Stimulated activated CD4-positive, alpha-beta T cell treated with anti-CD3 and anti-CD28 coated beads, Interleukin-4, amount 100 ng/mL, for 1 hour (primary cell): ENCODE measurements around the gene EFNA5.

ENCODE experiments used
- DNase-seq: peaks from one replicate; pipeline ENCODE4 v3.0.0-alpha.2; 2020

Gene EFNA5

DNA sequence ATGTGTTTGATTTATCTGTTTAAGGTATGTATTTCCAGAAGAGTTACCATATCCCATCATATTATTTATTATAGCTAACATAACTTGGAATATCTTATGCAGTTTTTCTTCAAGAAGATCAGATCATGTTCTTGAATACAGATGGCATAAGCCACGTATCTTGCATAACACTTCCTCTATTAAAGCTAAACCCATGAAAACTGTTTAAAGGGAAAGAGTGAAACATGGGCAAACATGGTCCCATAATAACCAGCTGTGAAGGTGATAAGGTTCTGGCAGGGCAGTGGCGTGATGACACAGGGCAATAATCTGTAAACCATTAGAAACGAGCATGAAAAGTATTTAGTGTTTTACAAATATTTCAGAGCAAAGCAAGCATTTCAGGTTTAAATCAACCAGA is 34.2 kb downstream of the EFNA5 start:
- DNase-seq, result no peak

DNA sequence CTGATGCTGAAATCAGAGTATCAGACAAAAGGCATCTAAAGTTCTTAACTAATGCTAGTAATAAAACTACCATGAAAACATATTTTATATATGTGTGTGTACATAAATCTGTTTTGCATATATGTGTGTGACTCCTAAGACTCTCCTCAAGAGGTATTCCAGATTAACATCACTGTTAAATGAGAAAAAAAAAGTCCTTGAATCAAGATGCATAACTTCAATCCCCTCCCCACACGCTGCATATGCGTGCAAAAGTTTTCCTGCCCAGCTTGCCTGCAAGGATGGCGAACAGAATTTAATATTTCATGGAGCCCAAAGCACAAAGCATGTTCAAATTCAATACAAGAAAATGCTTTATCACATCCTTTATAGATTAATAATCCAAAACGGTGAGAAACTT is 34.7 kb downstream of the EFNA5 start:
- DNase-seq, result no peak

DNA sequence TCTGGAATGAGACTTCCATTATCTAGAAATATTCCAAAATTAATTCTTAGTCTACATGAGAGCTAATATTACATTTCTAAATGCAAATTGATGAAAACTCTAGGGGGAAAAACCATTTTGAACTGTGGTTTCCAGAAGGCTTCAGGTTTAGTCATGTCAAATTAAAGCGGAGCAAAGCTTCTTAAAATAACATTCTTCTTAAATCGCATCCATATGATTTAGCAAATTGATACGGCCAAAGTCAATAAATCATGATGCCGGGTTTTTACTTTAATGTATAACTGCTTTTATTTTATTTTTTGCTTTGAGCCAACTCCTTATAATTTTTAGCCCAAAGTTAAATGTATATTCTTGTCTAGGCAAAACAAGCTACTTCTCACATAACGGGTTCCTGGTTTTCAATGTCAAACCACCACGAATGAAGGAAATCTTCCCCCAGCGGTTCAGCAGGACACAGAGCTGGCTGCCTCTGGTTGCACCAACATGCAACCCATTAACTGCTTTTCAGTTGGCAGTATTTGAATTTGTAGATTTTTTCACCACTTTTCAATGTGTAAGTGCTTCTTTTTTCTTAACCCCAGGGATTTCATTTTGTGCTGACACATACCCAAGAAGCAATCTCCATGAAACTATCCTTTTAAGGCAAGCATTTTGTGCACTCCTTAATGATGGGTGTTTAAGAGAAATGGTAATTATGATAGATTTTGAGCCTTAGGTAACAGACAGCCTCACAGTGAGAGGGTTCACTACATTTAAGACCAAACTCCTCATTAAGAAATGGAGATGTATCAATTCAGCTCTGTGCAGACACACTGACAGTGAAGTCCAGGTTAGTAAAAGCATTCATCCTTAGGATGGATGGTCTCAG is 35.5 kb downstream of the EFNA5 start:
- DNase-seq, result no peak

DNA sequence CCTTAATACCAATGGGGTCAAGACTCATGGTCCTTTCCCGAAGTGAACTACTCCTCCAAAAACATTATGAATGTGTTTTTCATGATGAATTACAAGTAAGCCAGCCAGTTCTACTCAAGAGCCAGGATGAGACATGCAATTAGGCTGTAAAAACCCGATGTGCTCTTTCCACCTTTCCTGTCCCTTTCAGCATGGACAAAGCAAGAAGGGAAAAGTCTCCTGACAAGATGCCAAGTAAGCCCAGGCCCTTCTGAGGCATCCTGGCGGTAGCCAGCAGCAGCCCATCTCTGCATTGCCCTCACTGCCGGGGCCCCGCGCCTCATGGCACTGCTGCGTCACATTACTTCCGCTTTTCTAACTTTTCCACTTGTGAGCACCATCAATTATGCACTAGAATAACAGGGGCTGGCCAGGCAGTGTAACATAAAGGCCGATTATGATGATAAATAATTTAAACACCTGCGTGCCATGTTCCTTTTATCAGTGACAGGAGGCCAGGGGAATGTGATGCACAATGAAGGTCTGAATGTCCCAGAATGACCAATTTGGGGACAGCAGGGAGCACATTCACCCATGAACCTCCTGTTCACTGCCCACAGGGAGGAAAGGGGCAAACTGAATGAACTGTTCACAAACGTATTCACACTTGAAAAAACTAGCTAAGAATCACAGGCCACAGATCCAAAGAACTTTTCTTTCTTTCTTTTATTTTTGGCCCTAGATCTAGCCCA is 37.4 kb downstream of the EFNA5 start:
- DNase-seq, result no peak

DNA sequence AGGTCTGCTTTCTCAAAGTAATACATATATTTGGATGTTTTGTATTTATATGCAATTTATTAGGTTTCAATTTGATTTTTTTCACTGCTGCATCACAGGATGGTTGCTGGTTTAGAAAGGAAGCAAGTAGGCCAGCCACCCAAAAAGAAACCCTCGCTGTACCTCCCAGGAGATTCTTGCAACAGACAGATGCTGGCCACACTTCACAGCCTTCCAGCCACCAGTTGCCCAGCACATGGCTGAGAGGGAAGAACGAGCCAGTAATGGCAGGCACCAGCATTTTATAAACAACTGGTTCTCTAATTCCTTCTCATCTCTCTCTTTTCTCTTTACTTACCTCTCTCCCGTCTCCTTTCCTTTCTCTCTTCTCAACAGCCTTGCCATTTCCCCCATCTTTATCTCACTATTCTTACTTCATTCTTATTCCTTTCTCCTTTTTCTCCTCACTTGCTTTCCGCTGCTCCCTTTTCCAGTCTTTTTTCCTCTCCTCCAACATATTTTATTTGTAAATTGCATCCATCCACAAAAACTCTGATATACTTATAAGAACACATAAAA is 38.9 kb downstream of the EFNA5 start:
- DNase-seq, result no peak

DNA sequence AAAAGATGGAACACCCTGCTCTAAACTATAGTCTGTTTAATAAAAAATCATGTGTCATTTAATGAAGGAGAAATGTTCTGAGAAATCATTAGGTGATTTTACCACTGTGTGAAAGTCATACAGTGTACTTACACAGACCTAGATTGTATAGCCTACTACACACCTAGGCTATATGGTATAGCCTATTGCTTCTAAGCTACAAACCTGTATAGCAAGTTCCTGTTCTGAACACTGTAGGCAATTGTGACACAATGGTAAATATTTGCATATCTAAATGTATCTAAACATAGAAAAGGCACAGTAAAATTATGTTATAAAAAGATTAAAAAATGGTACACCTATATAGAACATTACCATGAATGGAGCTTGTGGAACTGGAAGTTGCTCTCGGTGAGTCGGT is 40.6 kb downstream of the EFNA5 start:
- DNase-seq, result no peak

DNA sequence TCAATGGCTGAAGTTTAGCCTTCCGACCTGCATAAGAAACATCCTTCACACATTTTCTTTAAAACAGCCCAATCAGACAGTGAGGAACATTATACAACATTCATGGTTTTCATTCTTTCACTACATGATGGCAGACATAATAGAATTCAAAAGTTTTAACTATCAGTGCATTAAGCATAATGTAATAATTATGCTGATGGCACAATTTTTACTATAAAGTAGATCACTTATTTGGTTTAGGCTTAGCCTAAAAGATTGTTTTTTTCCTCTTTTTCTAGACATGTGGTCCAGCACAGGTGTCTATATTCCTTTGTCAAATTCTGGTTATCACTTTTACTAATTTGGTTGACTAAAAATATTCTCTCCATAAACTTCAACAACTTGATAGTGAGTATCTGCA is 46.5 kb downstream of the EFNA5 start:
- no peak for DNase-seq

DNA sequence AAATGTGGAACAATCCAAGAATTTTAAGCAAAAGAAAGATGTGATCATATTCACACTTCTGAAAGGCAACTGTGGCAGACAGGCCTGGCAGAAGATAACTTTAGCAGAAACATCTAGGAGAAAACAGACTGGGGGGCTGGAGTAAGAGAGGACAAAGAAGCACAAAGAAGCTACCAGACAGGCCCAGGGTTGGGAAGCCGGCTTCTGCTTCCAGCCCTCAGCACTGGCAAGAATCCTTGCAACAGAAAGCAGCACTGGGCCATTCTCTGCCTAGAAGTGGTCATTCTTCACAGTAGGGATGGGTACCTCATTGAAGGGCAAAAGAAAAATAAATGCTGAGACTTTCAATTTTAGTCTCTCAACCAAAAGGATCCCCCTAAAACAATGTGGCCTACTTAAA is 49.6 kb downstream of the EFNA5 start:
- DNase-seq, result no peak

DNA sequence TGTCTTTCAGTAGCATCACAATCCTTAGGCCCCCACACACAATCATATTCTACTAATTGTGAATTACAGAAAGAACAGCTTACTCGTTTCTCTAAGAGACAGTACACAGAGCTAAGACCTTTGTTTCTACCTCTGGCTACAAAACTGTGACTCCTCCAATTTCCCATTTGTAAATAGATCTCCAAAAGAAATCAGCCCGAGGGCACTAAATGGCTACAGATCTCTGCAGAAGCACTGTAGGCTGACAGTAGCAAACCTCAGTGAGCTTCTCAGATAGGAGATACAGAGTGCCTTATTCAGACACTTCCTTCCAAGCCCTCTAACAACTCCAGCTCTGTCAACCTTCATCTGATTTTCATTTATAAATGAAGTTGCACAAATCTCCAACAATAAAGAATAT is 51.0 kb downstream of the EFNA5 start:
- no peak for DNase-seq

DNA sequence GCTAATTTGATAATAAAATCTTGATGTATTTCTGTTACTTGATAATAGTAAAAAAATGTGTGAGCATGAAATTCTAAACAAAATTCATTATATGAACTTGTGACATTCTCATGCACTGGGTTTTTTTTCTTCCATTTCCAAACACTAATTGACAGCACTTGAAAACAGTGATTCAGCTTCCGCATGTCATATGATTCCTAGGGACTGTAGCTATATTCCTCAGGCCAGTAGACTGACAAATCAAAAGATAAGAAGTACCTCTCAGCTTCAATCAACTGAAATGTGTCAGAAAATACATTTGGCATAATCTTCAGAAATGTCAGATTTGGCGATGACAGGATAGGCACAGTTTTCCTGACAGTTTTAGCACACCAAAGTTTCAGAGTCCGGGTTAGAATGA is 52.5 kb downstream of the EFNA5 start:
- DNase-seq, result no peak

DNA sequence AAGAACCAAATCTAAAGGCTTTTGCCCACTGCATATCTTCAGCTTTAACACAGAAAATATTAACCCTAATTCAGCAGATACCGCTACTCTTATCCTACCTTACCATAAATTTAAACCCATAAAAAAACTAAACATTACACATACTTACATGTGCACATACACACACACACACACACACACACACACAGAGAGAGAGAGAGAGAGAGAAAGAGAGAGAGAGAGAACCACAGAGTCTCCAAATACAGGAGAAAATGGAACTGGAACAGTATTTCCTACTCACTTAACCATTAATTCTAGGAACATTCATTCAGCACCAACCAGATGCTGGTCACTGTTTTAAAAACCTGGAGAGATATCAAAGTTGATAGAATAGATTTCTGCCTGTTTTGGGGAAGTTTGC is 53.7 kb downstream of the EFNA5 start:
- no peak for DNase-seq

DNA sequence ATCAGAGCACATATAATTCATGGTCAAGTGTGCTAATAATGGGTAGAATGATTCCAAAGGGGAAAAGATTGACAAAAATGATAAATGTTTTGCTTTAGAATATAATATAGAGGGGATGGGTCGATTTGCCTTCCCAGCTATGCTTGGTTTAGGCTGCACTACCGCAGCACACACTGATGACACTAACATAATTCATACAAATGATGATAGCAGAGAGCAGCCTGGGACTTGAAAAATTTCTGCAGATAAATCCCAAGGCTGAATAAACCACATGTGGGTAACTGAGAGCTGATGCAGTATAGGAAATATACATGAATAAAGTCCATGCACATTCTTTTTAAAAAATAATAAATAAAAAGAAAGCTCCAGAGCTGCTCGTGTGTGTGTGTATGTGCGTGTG is 54.5 kb downstream of the EFNA5 start:
- no peak for DNase-seq

DNA sequence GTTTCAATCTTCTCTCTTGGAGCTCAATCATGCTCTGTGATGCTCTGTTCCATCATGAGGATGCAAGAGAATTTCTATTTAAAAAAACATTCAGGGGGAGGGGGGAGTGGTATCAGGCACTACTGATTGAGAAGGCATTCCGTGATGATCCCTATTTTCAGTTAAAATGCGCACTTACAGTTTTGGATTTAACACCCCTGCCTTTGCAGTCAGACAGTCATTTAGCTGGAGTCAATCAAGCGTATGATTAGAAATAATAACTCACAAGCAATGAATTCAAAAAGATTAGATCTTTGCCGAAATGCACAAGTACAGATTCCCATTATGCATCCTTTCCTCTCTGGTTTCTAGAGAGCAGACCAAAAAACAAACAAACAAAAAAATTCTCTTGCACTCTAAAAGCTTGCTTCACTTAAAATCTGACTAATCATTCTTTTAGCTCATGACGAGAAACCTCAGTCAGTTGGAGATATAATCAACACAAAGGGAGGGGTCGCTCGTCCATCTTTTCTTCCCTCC is 55.4 kb downstream of the EFNA5 start:
- DNase-seq, result no peak

DNA sequence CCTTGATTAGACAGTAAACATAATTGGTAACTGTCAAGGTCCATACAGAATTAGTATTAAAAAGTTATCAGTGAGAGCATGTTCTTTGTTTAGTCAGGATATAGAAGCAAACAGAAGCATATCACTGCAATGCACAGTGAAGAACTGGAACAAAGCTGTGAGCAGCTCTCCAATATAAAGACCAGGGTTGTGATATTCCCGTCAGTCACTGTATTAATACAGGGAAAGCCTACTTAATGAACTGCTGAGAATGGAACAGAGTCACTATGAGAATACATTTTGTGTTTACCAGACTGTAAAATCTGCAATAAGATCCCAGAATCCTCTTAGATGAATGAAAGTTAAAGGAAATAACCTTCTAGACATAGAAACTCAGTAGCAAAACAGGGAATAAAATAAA is 58.2 kb downstream of the EFNA5 start:
- no peak for DNase-seq

DNA sequence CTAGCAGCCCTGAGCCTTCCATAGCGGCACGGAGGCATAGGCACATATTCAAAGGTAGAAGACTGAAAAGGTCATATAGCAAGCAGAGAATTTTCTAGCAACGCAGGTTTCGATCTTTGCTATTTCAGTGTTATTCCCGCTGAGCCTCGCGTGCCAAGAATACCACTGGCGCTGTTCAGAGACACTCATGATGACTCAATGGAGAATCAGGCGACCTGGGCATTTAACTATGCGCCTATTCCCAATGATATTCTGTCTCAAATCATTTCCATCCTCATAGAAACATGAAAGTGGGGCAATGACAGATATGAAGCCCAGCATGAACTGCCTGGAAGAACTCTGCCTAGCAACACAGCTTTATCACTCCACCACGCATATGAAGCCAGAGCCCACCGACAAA is 59.9 kb downstream of the EFNA5 start:
- no peak for DNase-seq

DNA sequence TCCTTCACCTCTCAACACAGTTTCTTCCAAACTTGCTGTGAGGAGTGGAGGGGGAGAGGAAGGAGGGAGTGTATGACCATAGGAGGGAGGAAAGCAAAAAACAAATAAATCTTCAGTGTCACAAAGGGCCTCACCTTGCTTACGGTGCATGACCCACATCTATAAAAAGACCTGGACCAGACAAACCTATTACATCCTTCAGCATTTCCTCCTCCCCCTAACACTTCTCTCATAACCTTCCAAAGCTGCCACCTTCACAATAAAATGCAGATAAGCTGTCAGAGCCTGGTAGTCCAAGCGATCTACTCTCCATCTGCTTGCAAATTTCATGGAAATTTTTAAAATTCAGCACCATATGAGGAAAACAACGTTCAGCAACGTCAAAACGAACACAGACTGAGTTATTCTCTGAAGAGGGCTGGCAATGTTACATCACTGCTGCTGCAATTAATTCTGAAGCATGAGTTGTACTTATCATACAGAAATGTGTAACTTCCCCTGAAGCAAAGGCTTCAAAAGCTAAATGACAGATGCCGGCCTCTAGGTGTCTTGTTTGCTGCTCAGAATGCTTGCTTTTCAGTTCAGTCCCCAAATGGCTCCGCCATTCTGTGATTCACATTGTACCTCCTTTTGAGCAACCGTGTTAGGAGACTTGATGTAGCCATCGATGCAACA is 62.9 kb downstream of the EFNA5 start:
- DNase-seq, result no peak

DNA sequence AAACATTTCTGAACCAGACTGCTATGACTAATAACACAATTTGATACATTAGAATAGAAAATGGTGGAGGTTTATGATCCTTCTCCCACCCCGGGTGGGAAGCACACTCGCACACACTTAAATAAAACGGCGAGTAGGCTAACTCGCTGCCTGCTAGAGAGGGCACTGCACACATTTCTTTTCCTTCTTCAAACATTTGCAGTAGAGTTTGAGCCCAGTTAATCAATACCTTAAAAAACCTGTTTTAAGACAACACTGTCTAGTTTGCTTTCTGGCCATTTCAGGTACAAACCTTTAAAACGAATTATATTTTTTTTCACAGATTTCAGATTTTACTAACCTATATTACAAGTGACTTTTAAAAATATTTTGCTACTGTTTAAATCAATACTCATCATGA is 63.5 kb downstream of the EFNA5 start:
- DNase-seq, result no peak

DNA sequence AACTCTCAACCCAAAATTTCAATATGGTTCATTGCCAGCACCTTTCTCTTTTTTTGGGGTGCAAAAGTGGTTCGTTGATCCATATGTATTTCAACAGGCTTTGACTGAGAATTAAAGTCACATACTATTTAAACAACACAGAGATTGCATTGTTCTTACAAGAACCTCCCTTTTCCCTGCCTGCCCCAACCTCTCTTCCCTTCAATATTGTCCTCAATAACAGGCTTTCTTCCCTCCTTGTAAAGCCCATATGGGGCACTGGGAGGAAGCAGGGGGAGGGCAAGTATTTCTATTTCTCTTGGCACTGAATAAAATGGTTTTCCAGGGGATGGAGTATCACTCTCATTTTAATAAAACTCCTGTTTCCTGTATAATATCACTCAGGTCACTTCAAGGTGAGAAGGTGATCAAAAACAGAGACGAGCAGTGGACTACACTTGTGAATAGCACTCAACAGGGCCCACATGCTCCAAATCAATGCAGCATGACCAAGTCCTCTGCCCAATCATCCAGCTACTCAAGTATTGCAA is 65.1 kb downstream of the EFNA5 start:
- no peak for DNase-seq

DNA sequence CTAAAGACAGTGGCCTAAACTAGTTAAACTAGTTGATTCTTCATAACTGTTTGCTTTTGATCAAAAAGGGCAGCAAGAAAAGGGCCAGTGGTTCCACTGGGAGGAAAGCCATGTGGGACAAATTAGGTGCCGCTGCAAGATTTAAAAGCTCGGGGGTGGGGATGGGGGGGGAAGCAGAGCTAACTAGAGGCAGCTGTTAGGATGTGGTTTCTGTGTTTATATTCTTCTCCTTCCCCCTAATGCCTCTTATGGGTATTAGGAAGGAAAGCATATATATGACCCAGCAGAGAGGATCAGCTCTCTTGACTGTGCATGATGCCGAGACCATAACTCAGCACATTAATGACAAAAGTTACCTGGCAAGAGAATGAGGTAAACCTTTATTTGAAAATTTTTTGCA is 65.7 kb downstream of the EFNA5 start:
- DNase-seq, result no peak

DNA sequence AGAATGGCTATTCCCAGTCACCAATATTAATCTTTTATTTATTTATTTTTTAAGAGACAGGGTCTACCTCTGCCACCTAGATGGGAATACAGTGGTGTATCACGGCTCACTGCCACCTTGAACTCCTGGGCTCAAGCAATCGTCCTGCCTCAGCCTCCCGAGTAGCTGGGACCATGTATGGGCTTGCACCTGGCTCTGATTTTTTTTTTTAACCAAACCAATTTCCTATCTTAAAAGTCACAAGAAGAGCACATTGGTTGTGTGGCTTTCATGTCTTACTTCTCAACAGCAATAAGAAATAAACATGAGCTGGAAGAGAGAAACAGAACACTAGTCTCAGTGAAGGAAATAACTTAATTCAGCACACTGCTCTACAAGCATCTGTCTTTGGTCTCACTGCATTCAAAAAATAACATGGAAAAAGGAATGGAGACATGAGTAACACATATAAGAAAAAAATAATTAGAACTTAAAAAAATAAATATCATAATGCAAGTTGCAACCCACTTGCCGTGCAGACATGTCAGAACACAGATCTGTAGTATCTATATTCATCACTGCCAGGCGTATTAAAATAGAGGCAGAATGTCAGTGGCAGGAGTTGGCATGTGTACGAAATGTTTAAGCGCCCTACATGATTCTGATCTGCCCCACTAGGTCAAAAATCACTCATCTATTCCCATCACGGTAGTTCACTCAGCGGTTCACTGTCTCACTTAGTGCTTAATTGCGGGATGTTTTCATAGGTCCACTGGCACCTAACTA is 66.4 kb downstream of the EFNA5 start:
- DNase-seq, result no peak

DNA sequence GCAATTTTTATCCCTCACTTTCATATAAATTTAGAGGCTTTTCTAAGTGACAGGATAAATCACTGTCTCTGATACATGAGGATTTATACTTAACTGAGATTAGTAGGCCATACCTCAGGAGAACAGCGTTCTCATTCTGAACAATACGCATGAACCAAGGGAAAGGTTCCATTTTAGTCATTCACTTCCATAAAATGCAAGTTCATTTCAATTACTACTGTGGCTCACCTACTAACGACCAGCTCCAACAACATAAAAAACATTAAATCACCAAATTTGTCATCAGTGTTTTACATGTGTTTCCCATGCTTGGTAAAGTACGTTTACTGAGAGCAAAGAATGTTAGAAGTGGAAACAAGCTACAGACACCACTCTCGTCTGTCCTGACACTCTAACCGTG is 67.4 kb downstream of the EFNA5 start:
- DNase-seq, result no peak

DNA sequence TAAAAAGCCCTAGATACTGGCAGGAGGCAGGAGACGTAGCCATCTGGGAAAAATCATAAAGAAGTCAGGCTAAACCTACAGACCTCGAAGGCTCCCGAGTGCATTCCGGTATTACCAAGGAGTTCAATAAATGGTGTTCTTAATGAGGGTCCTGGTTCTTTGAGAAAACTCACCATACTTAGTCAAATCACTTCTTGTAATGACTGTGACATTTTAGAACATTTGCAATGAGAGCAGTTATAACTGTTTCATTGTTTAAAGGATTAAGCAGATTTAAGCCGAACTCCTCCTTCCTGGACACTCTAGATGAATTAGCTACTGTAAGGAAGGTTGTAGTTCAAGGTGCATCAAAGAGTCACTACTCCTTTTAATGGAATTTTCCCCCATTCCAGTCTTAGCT is 67.8 kb downstream of the EFNA5 start:
- DNase-seq, result no peak
